HCT116 (cell line): Measurements from ENCODE around the gene NKTR. TPM values are rescaled to one million over a fixed set of nuclear protein-coding genes. Genes with fewer than 3 reads are reported as not detected.

Experiments used
- ATAC-seq: fragments of 200-7000 bp; cut with Tn5 transposase; 2 replicates; pipeline ENCODE4 v1.9.1; 2020; ENCODE audit warnings: mild to moderate bottlenecking, moderate library complexity
- BruUV-seq: library from RNA; stranded (reverse); fragments of 400-500 nt; replicated peaks from 2 replicates; lab custom pipeline; 2021; lab: Mats Ljungman, UMichigan
- CTCF ChIA-PET: fragments of 300-600 bp; sonication (Branson Sonifier 250); formaldehyde crosslinking; loops from one replicate; lab custom pipeline; 2021; ENCODE audit warnings: antibody characterized with exemption; lab: Charles Lee
- POLR2A ChIA-PET: fragments of 300-600, 350-600 bp; sonication (Branson Sonifier 250); formaldehyde crosslinking; loops from one replicate; lab custom pipeline; 2021; ENCODE audit warnings: antibody characterized with exemption; lab: Charles Lee
- RAD21 ChIA-PET, 2 experiments: fragments of 300-600 bp; sonication (Branson Sonifier 250); formaldehyde crosslinking; loops; one replicate each; lab custom pipeline; 2023; ENCODE audit warnings: low total read pairs in 2 of 2; ENCODE audit not compliant: uncharacterized antibody in 2 of 2, unreplicated experiment in 2 of 2, low non-redundant PET in 1 of 2; lab: Charles Lee
- DNase-seq: peaks from one replicate; pipeline ENCODE4 v3.0.0-alpha.2; 2010; ENCODE audit warnings: low read depth, low spot score
- H2AFZ ChIP-seq: fragments of 200-600 bp; shearing (Covaris generic), sonication (generic); 2 replicates; pipeline ENCODE4 v1.6.1; 2017; ENCODE audit warnings: low read depth, mixed run types, mixed read lengths, antibody characterized with exemption, low read length; ENCODE audit not compliant: poor library complexity, severe bottlenecking
- H3K27ac ChIP-seq: 2 replicates; pipeline ENCODE4 v1.5.1; 2012; ENCODE audit warnings: low read depth, low read length
- H3K27me3 ChIP-seq: fragments of 200-600 bp; sonication (generic); 2 replicates; pipeline ENCODE4 v1.6.1; 2016; ENCODE audit warnings: mixed run types, low read length, mixed read lengths; ENCODE audit not compliant: insufficient read depth
- H3K36me3 ChIP-seq, 2 experiments: fragments of 200-500 bp in 1 of 2; fragments of 200-600 bp in 1 of 2; sonication (Bioruptor generic) in 1 of 2; sonication (generic) in 1 of 2; 2 replicates each; pipeline versions ENCODE4 v1.5.1 to v1.6.1; 2014 to 2016; ENCODE audit warnings: low read length in 2 of 2, inconsistent platforms in 1 of 2, mixed read lengths in 1 of 2, mixed run types in 1 of 2; ENCODE audit not compliant: insufficient read depth in 2 of 2, control insufficient read depth in 1 of 2
- H3K4me1 ChIP-seq, 2 experiments: fragments of 200-600 bp in 1 of 2; sonication (generic) in 1 of 2; 2 replicates each; pipeline versions ENCODE4 v1.5.1 to v1.6.1; 2012 to 2017; ENCODE audit warnings: low read length in 2 of 2, inconsistent platforms in 1 of 2, mild to moderate bottlenecking in 1 of 2, mixed read lengths in 1 of 2, mixed run types in 1 of 2, moderate library complexity in 1 of 2; ENCODE audit not compliant: insufficient read depth in 2 of 2, control insufficient read depth in 1 of 2
- H3K4me2 ChIP-seq: fragments of 200-600 bp; sonication (generic); 2 replicates; pipeline ENCODE4 v1.6.1; 2017; ENCODE audit warnings: mixed run types, low read length, mixed read lengths
- H3K4me3 ChIP-seq, 2 experiments: fragments of 200-600 bp in 1 of 2; sonication (generic) in 1 of 2; replicated peaks in 1 of 2; 2 replicates each; pipeline ENCODE4 v1.5.1; 2011 to 2016; ENCODE audit warnings: low read length in 2 of 2, control low read depth in 1 of 2, low read depth in 1 of 2, mild to moderate bottlenecking in 1 of 2, mixed read lengths in 1 of 2, mixed run types in 1 of 2
- H3K79me2 ChIP-seq: fragments of 200-600 bp; sonication (generic); 2 replicates; pipeline ENCODE4 v1.6.1; 2017; ENCODE audit warnings: mild to moderate bottlenecking, mixed run types, low read length, moderate library complexity, mixed read lengths; ENCODE audit not compliant: insufficient read depth
- H3K9ac ChIP-seq: fragments of 200-600 bp; sonication (generic); 2 replicates; pipeline ENCODE4 v1.6.1; 2016; ENCODE audit warnings: low read length, mixed read lengths
- H3K9me2 ChIP-seq: fragments of 200-600 bp; sonication (generic), shearing (Covaris generic); 2 replicates; pipeline ENCODE4 v1.6.1; 2017; ENCODE audit warnings: mixed run types, mild to moderate bottlenecking, moderate library complexity; ENCODE audit not compliant: insufficient read depth
- H3K9me3 ChIP-seq, 2 experiments: fragments of 200-500 bp in 1 of 2; fragments of 200-600 bp in 1 of 2; sonication (Bioruptor generic) in 1 of 2; sonication (generic) in 1 of 2; 2 replicates each; pipeline ENCODE4 v1.6.1; 2014 to 2017; ENCODE audit warnings: low read length in 2 of 2, mixed read lengths in 2 of 2, inconsistent platforms in 1 of 2, low read depth in 1 of 2, mild to moderate bottlenecking in 1 of 2, mixed run types in 1 of 2, moderate library complexity in 1 of 2; ENCODE audit not compliant: control insufficient read depth in 1 of 2, insufficient read depth in 1 of 2
- H4K20me1 ChIP-seq: fragments of 200-600 bp; sonication (generic), shearing (Covaris generic); 2 replicates; pipeline ENCODE4 v1.6.1; 2017; ENCODE audit warnings: mixed run types, mild to moderate bottlenecking, moderate library complexity; ENCODE audit not compliant: insufficient read depth
- ATF3 ChIP-seq: IDR thresholded peaks from 2 replicates; pipeline ENCODE4 v1.6.1; 2012
- CEBPB ChIP-seq: IDR thresholded peaks from 2 replicates; pipeline ENCODE4 v1.6.1; 2012; ENCODE audit warnings: low read depth
- EGR1 ChIP-seq: IDR thresholded peaks from 2 replicates; pipeline ENCODE4 v1.6.1; 2012; ENCODE audit warnings: low read depth
- ELF1 ChIP-seq: IDR thresholded peaks from 2 replicates; pipeline ENCODE4 v1.6.1; 2012; ENCODE audit warnings: low read depth, borderline replicate concordance
- FOSL1 ChIP-seq: IDR thresholded peaks from 2 replicates; pipeline ENCODE4 v1.6.1; 2012; ENCODE audit warnings: low read depth
- JUND ChIP-seq: IDR thresholded peaks from 2 replicates; pipeline ENCODE4 v1.6.1; 2012
- RAD21 ChIP-seq: IDR thresholded peaks from 2 replicates; pipeline ENCODE4 v1.6.1; 2012; ENCODE audit warnings: low read depth, mild to moderate bottlenecking
- REST ChIP-seq: IDR thresholded peaks from 2 replicates; pipeline ENCODE4 v1.6.1; 2012; ENCODE audit warnings: low read depth
- SIN3A ChIP-seq: IDR thresholded peaks from 2 replicates; pipeline ENCODE4 v1.6.1; 2012; ENCODE audit warnings: low read depth
- SRF ChIP-seq: IDR thresholded peaks from 2 replicates; pipeline ENCODE4 v1.6.1; 2012; ENCODE audit warnings: low read depth
- ZNF274 ChIP-seq: fragments of 200-500 bp; sonication (Bioruptor generic); IDR thresholded peaks from 2 replicates; pipeline ENCODE4 v1.6.1; 2014; ENCODE audit warnings: mild to moderate bottlenecking, low read depth, low read length, inconsistent platforms
- intact Hi-C: fragments of 100-400 bp; cut with micrococcal nuclease; formaldehyde crosslinking; loops from 2 replicates; pipeline ENCODE4 v1.10.0; 2022
- total RNA-seq: library from RNA; stranded (reverse); gene quantifications from one replicate; pipeline ENCODE4 v1.2.1, GENCODE V29; 2021; ENCODE audit not compliant: unreplicated experiment

NKTR gene
- total RNA-seq, 1 experiment from 2014 or later = 59.7 TPM

- ChIA-PET RAD21 (no interaction called here), POLR2A (no interaction called here), CTCF (no interaction called here)
- Histone ChIP-seq H2AFZ (no peak overlapping the region), H3K27ac (no peak overlapping the region), H4K20me1 (no peaks in the 10 kb centered on the region), H3K4me1 (peaks cover 0 to 2% of the 10 kb centered on the region in 2 experiments; a peak in 1 of 4 replicates), H3K9me3 (no peaks in the 10 kb centered on the region), H3K4me3 (no peak overlapping the region), H3K36me3 (no peaks in the 10 kb centered on the region), H3K4me2 (no peak overlapping the region), H3K9ac (no peak overlapping the region), H3K9me2 (no peaks in the 10 kb centered on the region), H3K27me3 (peaks cover 3% of the 10 kb centered on the region; the same call in 1 of the 2 replicates), H3K79me2 (no peaks in the 10 kb centered on the region)
- no TSS peak for BruUV-seq
- ATAC-seq (no peak), DNase-seq (no peak)
- TF ChIP-seq CEBPB (no peak), RAD21 (no peak), FOSL1 (no peak), SIN3A (no peak), SRF (no peak), JUND (no peak), ATF3 (no peak), ELF1 (no peak)
- intact Hi-C loops = no loop called here
Measured at GRCh38 chr3:42690191-42690590, 89.7 kb downstream of the NKTR start.

- Histone ChIP-seq H3K9me2 (no peaks in the 10 kb centered on the region), H3K27ac (no peak overlapping the region), H3K79me2 (no peaks in the 10 kb centered on the region), H2AFZ (no peak overlapping the region), H3K4me2 (no peak overlapping the region), H3K9me3 (no peaks in the 10 kb centered on the region), H3K9ac (no peak overlapping the region), H3K4me1 (peaks cover 0 to 3% of the 10 kb centered on the region in 2 experiments; a peak in 1 of 4 replicates), H3K4me3 (no peak overlapping the region)
- BruUV-seq = no TSS peak
- DNase-seq (no peak), ATAC-seq (peak; percentile 19; the same call in 1 of the 2 replicates)
- POLR2A ChIA-PET = no interaction called here
- no peak for TF ChIP-seq ZNF274
- TF ChIP-seq EGR1 = no peak
- TF ChIP-seq SRF = no peak
- TF ChIP-seq REST = no peak
- TF ChIP-seq, all 23 proteins: peak for 0
- intact Hi-C loops = no loop called here
- Histone ChIP-seq H3K36me3 (no peaks in the 10 kb centered on the region), H3K27me3 (peaks cover 3% of the 10 kb centered on the region; the same call in 1 of the 2 replicates), H4K20me1 (no peaks in the 10 kb centered on the region)
- ChIA-PET CTCF (no interaction called here), RAD21 (no interaction called here)
Measured at GRCh38 chr3:42690766-42691680, 90.5 kb downstream of the NKTR start.
